ENCODE data around the gene SKI.

GRCh38 chr1:2294033-2294724 lies 66.1 kb downstream of the SKI start:
- TF ChIP-seq, protein P1, sequence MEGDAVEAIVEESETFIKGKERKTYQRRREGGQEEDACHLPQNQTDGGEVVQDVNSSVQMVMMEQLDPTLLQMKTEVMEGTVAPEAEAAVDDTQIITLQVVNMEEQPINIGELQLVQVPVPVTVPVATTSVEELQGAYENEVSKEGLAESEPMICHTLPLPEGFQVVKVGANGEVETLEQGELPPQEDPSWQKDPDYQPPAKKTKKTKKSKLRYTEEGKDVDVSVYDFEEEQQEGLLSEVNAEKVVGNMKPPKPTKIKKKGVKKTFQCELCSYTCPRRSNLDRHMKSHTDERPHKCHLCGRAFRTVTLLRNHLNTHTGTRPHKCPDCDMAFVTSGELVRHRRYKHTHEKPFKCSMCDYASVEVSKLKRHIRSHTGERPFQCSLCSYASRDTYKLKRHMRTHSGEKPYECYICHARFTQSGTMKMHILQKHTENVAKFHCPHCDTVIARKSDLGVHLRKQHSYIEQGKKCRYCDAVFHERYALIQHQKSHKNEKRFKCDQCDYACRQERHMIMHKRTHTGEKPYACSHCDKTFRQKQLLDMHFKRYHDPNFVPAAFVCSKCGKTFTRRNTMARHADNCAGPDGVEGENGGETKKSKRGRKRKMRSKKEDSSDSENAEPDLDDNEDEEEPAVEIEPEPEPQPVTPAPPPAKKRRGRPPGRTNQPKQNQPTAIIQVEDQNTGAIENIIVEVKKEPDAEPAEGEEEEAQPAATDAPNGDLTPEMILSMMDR (IDR thresholded peaks at IDR 0.05; ENCODE audit: insufficient read depth, low read depth, low read length) = no peak
- no peak for TF ChIP-seq EZH2 (IDR thresholded peaks at IDR 0.05; ENCODE audit: insufficient read depth, low read length)

Data from astrocyte (in vitro differentiated cells and primary cell).